Stimulated activated CD4-positive, alpha-beta T cell treated with anti-CD3 and anti-CD28 coated beads, Interleukin-1b, Interleukin-23, amount 100 ng/mL, for 48 hours (primary cell): ENCODE measurements around the gene FCSK.
"Not testable (repeated sequence)": the region's sequence is repeated elsewhere in the genome, so short reads cannot be mapped to it uniquely, and the experiment has no call there.

ENCODE experiments used
- DNase-seq: peaks from one replicate; pipeline ENCODE4 v3.0.0-alpha.2; 2020

FCSK gene

GRCh38 chr16:70432723-70433457 lies 21.5 kb upstream of the FCSK start:
- no peak for DNase-seq

- no peak for DNase-seq
These were observed 20.8 kb upstream of the FCSK start for GRCh38 chr16:70433458-70434103.

- DNase-seq: no peak
These were observed 19.7 kb upstream of the FCSK start for GRCh38 chr16:70434484-70435260.

- no peak for DNase-seq
These were observed 17.3 kb upstream of the FCSK start for GRCh38 chr16:70437017-70437581.

GRCh38 chr16:70437582-70438557 lies 16.5 kb upstream of the FCSK start:
- DNase-seq: no peak

- no peak for DNase-seq
These were observed 15.8 kb upstream of the FCSK start for GRCh38 chr16:70438585-70438968.

- peak; percentile 93 for DNase-seq
These were observed 15.2 kb upstream of the FCSK start, which contains the start of gene ST3GAL2 for GRCh38 chr16:70438969-70439862. TSS of gene ST3GAL2 (minus strand) at chr16:70439100. CDS start at chr16:70398530, 40,570 bp downstream.

GRCh38 chr16:70440009-70440692 lies 14.2 kb upstream of the FCSK start:
- DNase-seq: no peak

- no peak for DNase-seq
These were observed 12.9 kb upstream of the FCSK start for GRCh38 chr16:70441406-70441990.

GRCh38 chr16:70442344-70442743 lies 12.1 kb upstream of the FCSK start:
- no peak for DNase-seq

GRCh38 chr16:70444249-70445063 lies 9.9 kb upstream of the FCSK start:
- no peak for DNase-seq

- no peak for DNase-seq
These were observed 6.3 kb upstream of the FCSK start for GRCh38 chr16:70448075-70448474.

- not testable (repeated sequence) for DNase-seq
These were observed 4.0 kb upstream of the FCSK start for GRCh38 chr16:70450142-70451003.

GRCh38 chr16:70451004-70451340 lies 3.4 kb upstream of the FCSK start:
- not testable (repeated sequence) for DNase-seq

GRCh38 chr16:70453117-70453891 lies 1.1 kb upstream of the FCSK start:
- DNase-seq: no peak

- no peak for DNase-seq
These were observed 538 bp upstream of the FCSK start for GRCh38 chr16:70453892-70454221.

- no peak for DNase-seq
These were observed 1.5 kb downstream of the FCSK start for GRCh38 chr16:70455910-70456309.
